GM12878 (cell line): ENCODE measurements around the gene OR2G2.

ENCODE experiments used
- CEBPB ChIP-seq, 2 experiments: fragments of 150-350 bp in 1 of 2; IDR thresholded peaks; 2 replicates each; pipeline ENCODE4 v1.6.1; 2012 to 2014; ENCODE audit warnings: low read depth in 2 of 2, low read length in 2 of 2, borderline replicate concordance in 1 of 2, inconsistent platforms in 1 of 2
- CREB1 ChIP-seq: IDR thresholded peaks from 2 replicates; pipeline ENCODE4 v1.6.1; 2012; ENCODE audit warnings: low read depth, mild to moderate bottlenecking, inconsistent platforms
- SP1 ChIP-seq: IDR thresholded peaks from one replicate; pipeline ENCODE4 v1.6.1; 2011; ENCODE audit warnings: low read depth, low read length
- SREBF2 ChIP-seq: IDR thresholded peaks from 2 replicates; pipeline ENCODE4 v1.6.1; 2012; ENCODE audit warnings: mild to moderate bottlenecking, low read length
- TARDBP ChIP-seq: IDR thresholded peaks from 2 replicates; pipeline ENCODE4 v1.6.1; 2016; ENCODE audit warnings: borderline replicate concordance
- ZNF24 ChIP-seq: fragments of 450-650 bp; IDR thresholded peaks from 2 replicates; pipeline ENCODE4 v1.6.1; 2017; ENCODE audit warnings: antibody characterized with exemption, mild to moderate bottlenecking

DNA sequence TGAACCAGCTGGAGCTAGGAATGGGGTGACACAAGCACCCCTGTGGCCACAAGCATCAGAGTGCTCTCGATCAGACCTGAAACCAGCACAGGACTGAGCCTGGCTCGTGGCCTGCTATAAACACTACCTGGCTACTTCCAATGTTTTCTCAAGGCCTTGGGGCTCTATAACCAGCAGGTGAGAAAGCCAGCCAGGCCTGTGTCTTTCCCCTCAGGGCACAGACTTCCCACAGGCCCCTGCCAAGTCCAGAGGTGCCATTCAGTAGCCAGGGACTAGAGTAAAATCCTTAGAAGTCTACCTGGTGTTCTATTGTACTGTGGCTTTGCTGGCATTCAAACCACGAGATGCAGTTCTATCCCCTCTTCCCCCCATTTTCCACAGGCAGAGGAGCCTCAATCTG is 39.8 kb downstream of the OR2G2 start:
- TF ChIP-seq ZNF24 (no peak), SREBF2 (no peak), CEBPB (IDR thresholded peaks at IDR 0.05; ENCODE audit: borderline replicate concordance in 1 of 2, low read depth in 2 of 2, low read length in 2 of 2) (no peak), SP1 (no peak), TARDBP (no peak), CREB1 (no peak)
